ENCODE data around the gene RAC3. TPM values are rescaled to one million over a fixed set of nuclear protein-coding genes. Genes with fewer than 3 reads are reported as not detected.

The RAC3 gene
- total RNA-seq, 1 experiment from 2014 or later = 24.8 TPM

GRCh38 chr17:82016875-82017459 is 14.5 kb upstream of the RAC3 start:
- Histone ChIP-seq H3K27me3 (replicated peaks; ENCODE audit: insufficient read depth, low read depth, low read length, poor library complexity) (no peaks in the 10 kb centered on the region), H3K4me1 (ENCODE audit: insufficient read depth, low read length, poor library complexity, severe bottlenecking) (peaks cover 21% of the 10 kb centered on the region), H3K4me3 (ENCODE audit: low read depth, low read length, poor library complexity, severe bottlenecking) (no peak overlapping the region), H3K36me3 (ENCODE audit: insufficient read depth, low read length, poor library complexity, severe bottlenecking) (peaks cover 8% of the 10 kb centered on the region), H3K27ac (ENCODE audit: low read depth, low read length, poor library complexity, severe bottlenecking) (no peak overlapping the region), H3K9me3 (ENCODE audit: low read depth, low read length, poor library complexity, severe bottlenecking) (no peaks in the 10 kb centered on the region)
- CTCF ChIA-PET = no interaction called here
- TF ChIP-seq CTCF (conservative IDR thresholded peaks at IDR 0.05; ENCODE audit: low read depth, low read length) = no peak
- TF ChIP-seq EZH2 (IDR thresholded peaks at IDR 0.05; ENCODE audit: borderline replicate concordance, low read depth, low read length, poor library complexity, severe bottlenecking) = no peak
- no TSS peak for BruUV-seq (replicated peaks)
- intact Hi-C loops (cut with micrococcal nuclease; ENCODE audit: unreplicated experiment) = no loop called here
- POLR2A ChIA-PET (ENCODE audit: low non-redundant PET) = interaction anchor here (0.6 kb wide), 1 partner anchor 28 kb away, joined by 4 read pairs; no protein-coding TSS in a partner anchor
- DNase-seq (ENCODE audit: low spot score) = no peak

GRCh38 chr17:82017612-82018151 is 13.8 kb upstream of the RAC3 start:
- no peak overlapping the region for H3K27ac ChIP-seq (ENCODE audit: low read depth, low read length, poor library complexity, severe bottlenecking)
- H3K9me3 ChIP-seq (ENCODE audit: low read depth, low read length, poor library complexity, severe bottlenecking) = no peaks in the 10 kb centered on the region
- no TSS peak for BruUV-seq (replicated peaks)
- CTCF ChIA-PET = no interaction called here
- no peak for DNase-seq (ENCODE audit: low spot score)
- intact Hi-C loops (cut with micrococcal nuclease; ENCODE audit: unreplicated experiment) = no loop called here
- H3K27me3 ChIP-seq (replicated peaks; ENCODE audit: insufficient read depth, low read depth, low read length, poor library complexity) = no peaks in the 10 kb centered on the region
- peaks cover 8% of the 10 kb centered on the region for H3K36me3 ChIP-seq (ENCODE audit: insufficient read depth, low read length, poor library complexity, severe bottlenecking)
- peaks cover 23% of the 10 kb centered on the region for H3K4me1 ChIP-seq (ENCODE audit: insufficient read depth, low read length, poor library complexity, severe bottlenecking)
- no peak for TF ChIP-seq EZH2 (IDR thresholded peaks at IDR 0.05; ENCODE audit: borderline replicate concordance, low read depth, low read length, poor library complexity, severe bottlenecking)
- TF ChIP-seq CTCF (conservative IDR thresholded peaks at IDR 0.05; ENCODE audit: low read depth, low read length) = no peak
- POLR2A ChIA-PET (ENCODE audit: low non-redundant PET) = interaction anchor here (0.6 kb wide), 1 partner anchor 201 kb away, joined by 6 read pairs; no protein-coding TSS in a partner anchor
- H3K4me3 ChIP-seq (ENCODE audit: low read depth, low read length, poor library complexity, severe bottlenecking) = no peak overlapping the region

GRCh38 chr17:82018152-82018988 is 13.1 kb upstream of the RAC3 start:
- intact Hi-C loops (cut with micrococcal nuclease; ENCODE audit: unreplicated experiment) = no loop called here
- POLR2A ChIA-PET (ENCODE audit: low non-redundant PET) = no interaction called here
- peaks cover 8% of the 10 kb centered on the region for H3K36me3 ChIP-seq (ENCODE audit: insufficient read depth, low read length, poor library complexity, severe bottlenecking)
- CTCF ChIA-PET = no interaction called here
- no peaks in the 10 kb centered on the region for H3K27me3 ChIP-seq (replicated peaks; ENCODE audit: insufficient read depth, low read depth, low read length, poor library complexity)
- no peaks in the 10 kb centered on the region for H3K9me3 ChIP-seq (ENCODE audit: low read depth, low read length, poor library complexity, severe bottlenecking)
- no peak overlapping the region for H3K27ac ChIP-seq (ENCODE audit: low read depth, low read length, poor library complexity, severe bottlenecking)
- TSS peak; percentile 73 for BruUV-seq (replicated peaks)
- DNase-seq (ENCODE audit: low spot score) = no peak
- H3K4me3 ChIP-seq (ENCODE audit: low read depth, low read length, poor library complexity, severe bottlenecking) = no peak overlapping the region
- peaks cover 23% of the 10 kb centered on the region for H3K4me1 ChIP-seq (ENCODE audit: insufficient read depth, low read length, poor library complexity, severe bottlenecking)
- TF ChIP-seq EZH2 (IDR thresholded peaks at IDR 0.05; ENCODE audit: borderline replicate concordance, low read depth, low read length, poor library complexity, severe bottlenecking) (no peak), CTCF (conservative IDR thresholded peaks at IDR 0.05; ENCODE audit: low read depth, low read length) (no peak)
